HepG2 (cell line): Measurements from ENCODE around the gene GSTM4. TPM values are rescaled to one million over a fixed set of nuclear protein-coding genes. Genes with fewer than 3 reads are reported as not detected.

Experiments
- ATAC-seq: fragments of 200-7000 bp; cut with Tn5 transposase; 3 replicates; pipeline ENCODE4 v1.9.1; 2020; ENCODE audit warnings: mild to moderate bottlenecking, moderate library complexity
- BruUV-seq: library from RNA; stranded (reverse); fragments of 400-500 nt; replicated peaks from 2 replicates; lab custom pipeline; 2021; lab: Mats Ljungman, UMichigan
- CTCF ChIA-PET: fragments of 300-600 bp; formaldehyde crosslinking; extraction: SDS; loops from one replicate; lab custom pipeline; 2021; ENCODE audit warnings: low total read pairs, inconsistent platforms, low intra/inter-chr PET ratio; lab: Yijun Ruan, JAX
- POLR2A ChIA-PET: fragments of 350-600 bp; sonication (Branson Sonifier 250); formaldehyde crosslinking; loops from one replicate; lab custom pipeline; 2020; ENCODE audit warnings: antibody characterized with exemption, inconsistent platforms; lab: Yijun Ruan, JAX
- DNase-seq: peaks from one replicate; pipeline ENCODE4 v3.0.0-alpha.2; 2015; ENCODE audit warnings: low spot score
- FAIRE-seq: peaks from 3 replicates; lab custom pipeline; 2011; peaks lifted over from hg19 to GRCh38; lab: Jason Lieb, UNC
- H2AFZ ChIP-seq: one replicate; pipeline ENCODE4 v1.6.1; 2011; ENCODE audit warnings: low read length, inconsistent platforms
- H3K27ac ChIP-seq: fragments of 300-600 bp; 3 replicates; pipeline ENCODE4 v1.8.0; 2011; ENCODE audit warnings: mixed run types, mild to moderate bottlenecking, mixed read lengths, low read length, inconsistent platforms; ENCODE audit not compliant: insufficient read depth; ENCODE audit errors: extremely low read length
- H3K27me3 ChIP-seq, 2 experiments: fragments of 200-600 bp in 1 of 2; 2 replicates in 1 of 2; 3 replicates in 1 of 2; pipeline versions ENCODE4 v1.6.0 to v1.8.0; 2011; ENCODE audit warnings: low read length in 2 of 2, mild to moderate bottlenecking in 2 of 2, moderate library complexity in 2 of 2, inconsistent platforms in 1 of 2; ENCODE audit not compliant: insufficient read depth in 2 of 2, control insufficient read depth in 1 of 2
- H3K36me3 ChIP-seq, 2 experiments: fragments of 200-600 bp in 1 of 2; replicated peaks in 1 of 2; 2 replicates in 1 of 2; 3 replicates in 1 of 2; pipeline versions ENCODE4 v1.5.1 to v1.8.0; 2011; ENCODE audit warnings: low read length in 2 of 2, inconsistent platforms in 1 of 2; ENCODE audit not compliant: insufficient read depth in 2 of 2, control insufficient read depth in 1 of 2
- H3K4me1 ChIP-seq: 2 replicates; pipeline ENCODE4 v1.5.1; 2012; ENCODE audit warnings: low read length, inconsistent platforms; ENCODE audit not compliant: insufficient read depth
- H3K4me2 ChIP-seq: 2 replicates; pipeline ENCODE4 v1.6.0; 2011; ENCODE audit warnings: low read depth, low read length, inconsistent platforms
- H3K4me3 ChIP-seq, 3 experiments: fragments of 200-600 bp in 1 of 3; sonication (generic), shearing (Covaris generic) in 1 of 3; replicated peaks in 1 of 3; 2 replicates each; pipeline ENCODE4 v1.5.1; 2011 to 2016; ENCODE audit warnings: low read length in 3 of 3, inconsistent platforms in 2 of 3, low read depth in 2 of 3, mild to moderate bottlenecking in 2 of 3, control low read depth in 1 of 3, mixed read lengths in 1 of 3; ENCODE audit not compliant: insufficient read depth in 1 of 3
- H3K79me2 ChIP-seq: one replicate; pipeline ENCODE4 v1.6.1; 2011; ENCODE audit warnings: low read length, inconsistent platforms; ENCODE audit not compliant: insufficient read depth
- H3K9ac ChIP-seq: 2 replicates; pipeline ENCODE4 v1.6.0; 2011; ENCODE audit warnings: mild to moderate bottlenecking, low read depth, low read length, inconsistent platforms; ENCODE audit not compliant: insufficient read depth
- H3K9me3 ChIP-seq: 2 replicates; pipeline ENCODE4 v1.5.1; 2012; ENCODE audit warnings: mild to moderate bottlenecking, low read length
- H4K20me1 ChIP-seq: 2 replicates; pipeline ENCODE4 v1.6.0; 2011; ENCODE audit warnings: inconsistent platforms, mild to moderate bottlenecking, low read length, moderate library complexity; ENCODE audit not compliant: insufficient read depth
- CTCF ChIP-seq: sonication (generic); formaldehyde crosslinking; IDR thresholded peaks from 2 replicates; pipeline ENCODE4 v1.5.0; 2020; ENCODE audit warnings: mild to moderate bottlenecking, missing genetic modification reagents, moderate library complexity
- RBFOX2 ChIP-seq: fragments of 200-400 bp; formaldehyde crosslinking; IDR thresholded peaks from 2 replicates; pipeline ENCODE4 v1.6.1; 2017; ENCODE audit warnings: low read depth, mild to moderate bottlenecking, low read length
- SPEN ChIP-seq: sonication (generic); formaldehyde crosslinking; IDR thresholded peaks from 2 replicates; pipeline ENCODE4 v1.5.1; 2020; ENCODE audit warnings: low read depth, mild to moderate bottlenecking, missing genetic modification reagents
- ZNF644 ChIP-seq: IDR thresholded peaks from 2 replicates; pipeline ENCODE4 v1.6.1; 2016; ENCODE audit warnings: low read depth
- WGBS: methylation state at CpG from one replicate; pipeline ENCODE4 v1.1.6; 2017; ENCODE audit warnings: low lambda C conversion rate; 5-methylcytosine and 5-hydroxymethylcytosine counted together
- in situ Hi-C: cut with HindIII; loops from 2 replicates; pipeline ENCODE4 v1.10.0; 2017; ENCODE audit warnings: low pct_unique_long_range_greater_than_20kb; ENCODE audit not compliant: extremely low pct_ligation_motif_present
- intact Hi-C: fragments of 100-400 bp; cut with micrococcal nuclease; formaldehyde crosslinking; loops from one replicate; pipeline ENCODE4 v1.10.0; 2022; ENCODE audit not compliant: unreplicated experiment
- polyA plus RNA-seq, 8 experiments: library from polyadenylated mRNA; depleted of rRNA in 3 of 8; stranded (reverse) in 7 of 8; unstranded in 1 of 8; fragments of >200 nt; fragmentation: Illumina TruSeq in 4 of 8; extraction: Trizol in 4 of 8; gene quantifications; 2 replicates each; pipeline versions ENCODE4 v1.2.1 to v1.2.3, GENCODE V29; 2011 to 2016; ENCODE audit warnings: low read depth in 4 of 8, missing spikeins in 1 of 8, mixed read lengths in 1 of 8; ENCODE audit not compliant: insufficient read depth in 1 of 8
- total RNA-seq, 5 experiments: library from RNA; depleted of rRNA; stranded (reverse); fragments of >200 nt; fragmentation: Illumina TruSeq; extraction: Trizol; gene quantifications; 2 replicates each; pipeline ENCODE4 v1.2.3, GENCODE V29; 2016; ENCODE audit warnings: low read depth in 1 of 5

Gene GSTM4
- total and polyA plus RNA-seq, 2 of the 13 experiments (the other 11 are each of a cell fraction or from before 2014, with no cell fraction given): 25.3 to 40.8 TPM

GRCh38 chr1:109625601-109626560 is 30.0 kb upstream of the GSTM4 start (continued):
- no peak for TF ChIP-seq SPEN
- TF ChIP-seq, all 625 proteins: peak for 0

DNA sequence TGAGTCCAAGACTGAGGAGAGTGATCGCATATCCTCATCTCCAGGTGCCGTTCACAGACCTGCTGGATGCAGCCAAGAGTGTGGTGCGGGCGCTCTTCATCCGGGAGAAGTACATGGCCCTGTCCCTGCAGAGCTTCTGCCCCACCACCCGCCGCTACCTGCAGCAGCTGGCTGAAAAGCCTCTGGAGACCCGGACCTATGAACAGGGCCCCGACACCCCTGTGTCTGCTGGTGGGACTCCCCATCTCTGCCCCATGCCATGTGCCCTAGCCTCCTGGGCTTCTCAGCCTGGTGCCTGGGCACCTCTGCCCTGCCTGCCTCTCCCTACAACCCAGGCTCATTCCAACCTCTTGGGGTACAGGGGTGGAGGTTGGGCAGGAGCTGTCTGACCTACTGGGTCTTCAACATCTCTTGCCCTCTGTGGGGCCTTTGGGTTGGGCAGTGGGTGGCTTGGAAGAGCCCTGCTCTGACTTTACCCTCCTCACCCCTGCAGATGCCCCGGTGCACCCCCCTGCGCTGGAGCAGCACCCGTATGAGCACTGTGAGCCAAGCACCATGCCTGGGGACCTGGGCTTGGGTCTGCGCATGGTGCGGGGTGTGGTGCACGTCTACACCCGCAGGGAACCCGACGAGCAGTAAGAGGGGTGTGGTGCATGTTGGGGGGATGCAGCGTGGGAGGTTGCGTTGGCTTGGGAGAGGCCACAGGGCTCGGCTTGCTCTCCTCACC is 29.1 kb upstream of the GSTM4 start:
- peaks cover 30% of the 10 kb centered on the region for H4K20me1 ChIP-seq
- TF ChIP-seq CTCF (CRISPR knock-in tag) (no peak), ZNF644 (no peak), RBFOX2 (0 out of 2 replicates have a peak, but pooled peaks have one; percentile 37)
- 100% methylated on average over 7 of the region's 21 CpGs for WGBS
- H3K27ac ChIP-seq: no peak overlapping the region
- ChIA-PET POLR2A (no interaction called here), CTCF (no interaction called here)
- H3K9me3 ChIP-seq: no peaks in the 10 kb centered on the region
- no peak overlapping the region for H3K9ac ChIP-seq
- H3K79me2 ChIP-seq: peaks cover 31% of the 10 kb centered on the region
- H3K4me2 ChIP-seq: no peak overlapping the region
- intact Hi-C loops: no loop called here
- in situ Hi-C loops: no loop called here
- FAIRE-seq: no peak
- H3K4me3 ChIP-seq: no peak overlapping the region
- DNase-seq: no peak
- no peaks in the 10 kb centered on the region for H3K27me3 ChIP-seq
- peaks cover 45 to 69% of the 10 kb centered on the region in 2 experiments for H3K36me3 ChIP-seq
- ATAC-seq: no peak
- peaks cover 18% of the 10 kb centered on the region for H3K4me1 ChIP-seq
- H2AFZ ChIP-seq: no peak overlapping the region
- no TSS peak for BruUV-seq
